Ramos (cell line): Measurements from ENCODE around the gene ADA.

Source experiments
- in situ Hi-C: fragments of 300-500 bp; cut with MboI; formaldehyde crosslinking; loops from one replicate; pipeline ENCODE4 v1.14.3; 2022; ENCODE audit warnings: low sequenced_read_pairs; ENCODE audit not compliant: unreplicated experiment

Gene ADA

DNA sequence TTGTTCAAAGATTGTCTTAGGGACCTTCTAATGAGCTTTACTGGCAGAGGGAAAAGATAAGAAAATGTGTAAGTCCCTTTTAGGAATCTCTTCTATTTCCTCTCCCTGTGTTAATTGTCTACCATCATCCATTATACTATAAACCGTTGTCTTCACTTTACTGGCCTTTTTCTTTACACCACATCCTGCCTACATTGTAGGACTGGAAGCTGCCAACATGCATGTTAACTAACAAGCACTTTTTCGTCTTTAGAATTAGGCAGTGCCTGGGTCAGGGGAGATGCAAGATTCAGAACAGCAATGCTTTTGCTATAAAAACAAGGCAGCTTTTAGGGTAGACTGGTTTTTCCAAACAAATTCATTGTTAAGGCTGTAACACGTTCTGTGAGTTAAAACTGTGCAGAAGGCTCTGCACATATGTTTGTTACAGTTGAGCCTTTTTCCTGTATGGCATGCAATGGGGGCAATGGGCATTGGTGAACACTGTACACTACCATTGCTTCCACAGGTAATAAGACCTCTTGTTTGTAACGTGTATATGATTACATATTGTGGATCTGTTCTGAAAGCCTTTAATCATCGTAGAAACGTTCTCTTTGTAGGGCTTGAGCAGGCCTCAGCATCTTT is 80.0 kb downstream of the ADA start:
- in situ Hi-C loops, result no loop called here

GRCh38 chr20:44570367-44570766 is 81.1 kb downstream of the ADA start:
- in situ Hi-C loops, result no loop called here
